Measurements from ENCODE around the gene TCP11L2.

The TCP11L2 gene

DNA sequence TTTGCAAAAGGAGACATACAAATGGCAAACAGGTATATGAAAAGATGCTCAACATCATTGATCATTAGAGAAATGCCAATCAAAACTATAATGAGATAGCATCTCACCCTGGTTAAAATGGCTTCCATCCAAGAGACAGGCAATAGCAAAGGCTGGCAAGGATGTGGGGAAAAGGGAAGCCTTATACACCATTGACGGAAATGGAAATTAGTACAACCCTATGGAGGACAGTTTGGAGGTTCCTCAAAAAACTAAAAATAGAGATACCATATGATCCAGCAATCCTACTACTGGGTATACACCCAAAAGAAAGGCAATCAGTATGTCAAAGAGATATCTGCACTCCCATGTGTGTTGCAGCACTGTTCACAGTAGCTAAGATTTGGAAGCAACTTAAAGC, 37.4 kb upstream of the TCP11L2 start:
- TF ChIP-seq, protein P1, sequence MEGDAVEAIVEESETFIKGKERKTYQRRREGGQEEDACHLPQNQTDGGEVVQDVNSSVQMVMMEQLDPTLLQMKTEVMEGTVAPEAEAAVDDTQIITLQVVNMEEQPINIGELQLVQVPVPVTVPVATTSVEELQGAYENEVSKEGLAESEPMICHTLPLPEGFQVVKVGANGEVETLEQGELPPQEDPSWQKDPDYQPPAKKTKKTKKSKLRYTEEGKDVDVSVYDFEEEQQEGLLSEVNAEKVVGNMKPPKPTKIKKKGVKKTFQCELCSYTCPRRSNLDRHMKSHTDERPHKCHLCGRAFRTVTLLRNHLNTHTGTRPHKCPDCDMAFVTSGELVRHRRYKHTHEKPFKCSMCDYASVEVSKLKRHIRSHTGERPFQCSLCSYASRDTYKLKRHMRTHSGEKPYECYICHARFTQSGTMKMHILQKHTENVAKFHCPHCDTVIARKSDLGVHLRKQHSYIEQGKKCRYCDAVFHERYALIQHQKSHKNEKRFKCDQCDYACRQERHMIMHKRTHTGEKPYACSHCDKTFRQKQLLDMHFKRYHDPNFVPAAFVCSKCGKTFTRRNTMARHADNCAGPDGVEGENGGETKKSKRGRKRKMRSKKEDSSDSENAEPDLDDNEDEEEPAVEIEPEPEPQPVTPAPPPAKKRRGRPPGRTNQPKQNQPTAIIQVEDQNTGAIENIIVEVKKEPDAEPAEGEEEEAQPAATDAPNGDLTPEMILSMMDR (IDR thresholded peaks at IDR 0.05; ENCODE audit: extremely low read depth, missing control alignments), result no peak

DNA sequence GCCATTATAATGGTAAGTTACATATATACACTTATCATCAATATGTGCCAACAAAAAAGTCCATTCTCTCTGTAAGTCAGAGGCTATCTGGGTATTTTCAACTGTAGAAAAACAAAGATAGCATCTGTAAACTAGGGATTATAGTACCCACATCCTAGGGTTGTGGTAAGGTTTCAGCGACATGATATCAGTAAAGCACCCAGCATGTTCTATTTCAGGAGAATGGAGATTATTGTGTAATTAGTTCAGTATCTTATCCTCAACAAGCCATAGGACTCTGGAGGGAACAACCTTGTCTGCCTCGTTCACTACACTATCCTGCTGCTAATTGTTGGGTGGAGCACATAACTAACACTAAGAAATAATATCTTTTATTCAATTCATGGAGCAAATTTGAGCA, 35.0 kb upstream of the TCP11L2 start:
- DNase-seq (ENCODE audit: low spot score), result no peak
- TF ChIP-seq, protein P1 (IDR thresholded peaks at IDR 0.05; ENCODE audit: extremely low read depth, missing control alignments), result no peak

More for the DNA sequence above, 37.4 kb upstream of the TCP11L2 start:
- DNase-seq (ENCODE audit: low spot score), result no peak

DNA sequence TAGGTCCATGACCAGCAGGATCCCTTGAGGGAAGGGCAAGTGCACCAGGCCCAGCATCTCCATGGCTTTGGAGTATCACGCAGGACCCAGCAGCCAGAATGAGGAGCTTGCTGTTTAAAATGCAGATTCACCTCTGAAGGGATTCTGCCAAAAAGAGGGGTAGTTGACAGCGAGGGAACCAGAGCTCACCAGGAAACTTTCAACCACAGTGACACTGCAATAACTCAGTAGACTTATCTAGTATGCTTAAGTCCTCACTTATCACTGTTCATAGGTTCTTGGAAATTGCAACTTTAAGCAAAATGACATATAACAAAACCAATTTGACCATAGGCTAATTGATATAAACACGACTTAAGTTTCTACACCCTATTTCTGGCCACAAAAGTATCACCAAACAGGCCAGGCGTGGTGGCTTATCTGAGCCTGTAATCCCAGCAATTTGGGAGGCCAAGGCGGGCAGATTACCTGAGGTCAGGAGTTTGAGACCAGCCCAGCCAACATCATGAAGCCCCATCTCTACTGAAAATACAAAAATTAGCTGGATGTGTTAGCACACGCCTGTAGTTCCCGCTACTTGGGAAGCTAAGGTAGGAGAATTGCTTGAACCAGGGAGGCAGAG, 33.3 kb upstream of the TCP11L2 start:
- DNase-seq (ENCODE audit: low spot score), result no peak
- TF ChIP-seq, protein P1 (IDR thresholded peaks at IDR 0.05; ENCODE audit: extremely low read depth, missing control alignments), result no peak

DNA sequence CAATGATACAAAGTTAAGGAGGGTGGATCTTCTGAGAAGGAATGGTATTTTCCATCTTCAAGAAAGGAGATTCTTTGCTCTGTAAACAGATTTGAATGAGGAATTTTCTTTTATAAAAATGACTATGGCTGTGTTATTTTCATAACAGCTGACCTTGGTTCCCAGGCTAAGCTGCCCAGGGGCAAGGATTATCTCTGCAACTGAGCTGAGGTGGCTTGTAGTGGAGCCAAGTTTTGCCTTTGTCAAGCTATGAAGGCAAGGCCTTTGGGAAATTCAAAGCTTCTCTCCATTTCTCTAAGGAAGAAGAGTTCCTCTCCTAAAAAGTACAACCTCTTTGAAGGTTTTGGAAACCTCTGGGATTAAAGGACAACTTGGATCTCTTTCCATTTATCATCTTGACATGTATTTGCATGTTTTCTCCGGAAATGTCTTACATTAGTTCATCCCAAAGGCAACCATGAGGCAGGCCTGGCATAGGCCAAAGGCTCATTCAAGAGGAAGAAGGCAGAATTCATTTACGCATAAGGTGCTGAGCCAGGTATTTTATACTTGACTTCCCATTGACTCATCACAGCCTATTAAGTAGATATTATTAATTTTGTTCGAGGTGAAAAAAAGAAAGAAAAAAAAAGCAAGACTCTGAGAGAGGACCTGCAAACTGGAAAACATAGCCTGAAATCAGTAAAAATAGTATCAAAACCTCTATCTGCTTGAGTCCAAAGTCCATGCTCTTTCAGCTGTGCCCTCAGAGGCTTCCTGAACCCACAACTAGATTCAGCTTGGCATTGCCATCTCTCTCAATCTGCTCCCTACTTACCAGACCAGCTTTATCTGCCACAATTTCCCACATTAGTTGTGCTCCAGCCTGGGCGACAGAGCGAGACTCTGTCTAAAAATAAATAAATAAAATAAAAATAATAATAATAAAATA, 30.7 kb upstream of the TCP11L2 start:
- TF ChIP-seq, protein P1 (IDR thresholded peaks at IDR 0.05; ENCODE audit: extremely low read depth, missing control alignments), result no peak
- DNase-seq (ENCODE audit: low spot score), result no peak

DNA sequence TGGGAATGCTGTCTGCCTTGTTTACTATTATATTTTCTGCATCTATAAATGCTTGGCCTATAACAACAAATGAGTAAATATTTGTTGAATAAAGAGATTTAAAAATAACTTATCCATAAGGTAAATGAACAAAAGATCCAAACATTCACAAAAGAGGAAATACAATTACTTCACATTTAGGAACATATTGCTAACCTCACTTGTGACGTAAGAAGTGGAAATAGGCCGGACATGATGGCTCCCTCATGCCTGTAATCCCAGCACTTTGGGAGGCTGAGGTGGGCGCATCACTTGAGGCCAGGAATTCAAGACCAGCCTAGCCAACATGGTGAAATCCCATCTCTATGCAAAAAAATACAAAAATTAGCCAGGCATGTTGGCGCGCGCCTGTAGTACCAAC, 29.0 kb upstream of the TCP11L2 start:
- TF ChIP-seq, protein P1 (IDR thresholded peaks at IDR 0.05; ENCODE audit: extremely low read depth, missing control alignments), result no peak
- DNase-seq (ENCODE audit: low spot score), result no peak

DNA sequence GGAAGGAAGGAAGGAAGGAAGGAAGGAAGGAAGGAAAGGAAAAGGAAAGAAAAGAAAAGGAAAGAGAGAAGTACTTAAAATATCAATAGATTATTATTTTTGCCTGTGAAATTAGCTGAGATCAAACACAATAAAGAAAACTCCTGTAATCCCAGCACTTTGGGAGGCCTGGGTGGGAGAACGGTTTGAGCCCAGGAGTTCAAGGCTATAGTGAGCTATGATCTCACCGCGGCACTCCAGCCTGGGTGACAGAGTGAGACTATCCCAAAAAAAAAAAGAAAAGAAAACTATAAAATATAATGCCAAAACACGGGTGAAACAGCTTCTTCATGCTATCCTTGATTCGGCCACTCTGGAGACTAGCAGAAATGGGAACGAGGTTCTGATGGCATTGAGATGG, 28.5 kb upstream of the TCP11L2 start:
- no peak for DNase-seq (ENCODE audit: low spot score)
- TF ChIP-seq, protein P1 (IDR thresholded peaks at IDR 0.05; ENCODE audit: extremely low read depth, missing control alignments), result no peak

DNA sequence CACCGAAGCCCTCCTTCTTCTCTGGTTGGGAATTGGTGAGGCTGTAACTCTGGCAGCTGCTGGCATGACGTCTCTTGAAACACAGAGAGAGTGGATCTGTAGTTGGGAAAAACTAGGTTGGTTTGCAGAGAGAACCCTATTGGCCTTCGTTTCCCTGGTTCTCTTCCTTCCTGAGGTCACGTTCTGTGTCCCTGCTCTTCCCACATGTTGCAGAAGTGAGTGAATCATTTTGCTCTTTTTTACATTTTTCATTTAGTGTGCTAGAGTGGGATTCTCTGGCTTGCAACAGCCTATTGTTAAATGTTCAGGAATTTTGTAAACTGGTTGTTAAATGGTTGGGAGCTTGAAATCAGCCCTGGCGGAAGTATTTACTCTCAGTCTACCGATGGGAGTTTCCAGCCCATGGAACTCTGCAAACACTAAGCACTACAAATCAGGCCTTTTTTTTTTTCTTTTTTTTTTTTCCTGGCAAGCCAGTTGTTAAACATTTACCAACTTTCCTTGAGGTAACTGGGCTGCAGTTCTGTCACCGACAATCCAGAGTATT, 27.9 kb upstream of the TCP11L2 start:
- DNase-seq (ENCODE audit: low spot score), result no peak
- TF ChIP-seq, protein P1 (IDR thresholded peaks at IDR 0.05; ENCODE audit: extremely low read depth, missing control alignments), result no peak

All from GM20000 (cell line).